HG02588 (cell line): ENCODE results near the gene OMP.

ENCODE experiments used
- ATAC-seq: cut with Tn5 transposase; IDR thresholded peaks from one replicate; pipeline ENCODE4 v1.9.1; 2021; ENCODE audit warnings: mild to moderate bottlenecking, moderate library complexity; ENCODE audit not compliant: unreplicated experiment

The OMP gene

GRCh38 chr11:77136784-77137420 is 34.3 kb downstream of the OMP start:
- ATAC-seq, result no peak

- ATAC-seq, result no peak
Measured at GRCh38 chr11:77137421-77137820, 34.8 kb downstream of the OMP start.

- ATAC-seq, result no peak
Measured at GRCh38 chr11:77138106-77138649, 35.5 kb downstream of the OMP start.

- no peak for ATAC-seq
Measured at GRCh38 chr11:77139201-77139600, 36.6 kb downstream of the OMP start.

GRCh38 chr11:77140231-77140851 is 37.7 kb downstream of the OMP start:
- ATAC-seq, result no peak

GRCh38 chr11:77141034-77141433 is 38.4 kb downstream of the OMP start:
- no peak for ATAC-seq

- ATAC-seq, result no peak
Measured at GRCh38 chr11:77141475-77141874, 38.8 kb downstream of the OMP start.

GRCh38 chr11:77142091-77142975 is 39.7 kb downstream of the OMP start:
- ATAC-seq, result no peak

- no peak for ATAC-seq
Measured at GRCh38 chr11:77143405-77144020, 40.9 kb downstream of the OMP start.

- ATAC-seq, result no peak
Measured at GRCh38 chr11:77144196-77144856, 41.7 kb downstream of the OMP start.

- no peak for ATAC-seq
Measured at GRCh38 chr11:77144857-77145428, 42.3 kb downstream of the OMP start.

- no peak for ATAC-seq
Measured at GRCh38 chr11:77146261-77147035, 43.8 kb downstream of the OMP start.

GRCh38 chr11:77147036-77147315 is 44.3 kb downstream of the OMP start:
- no peak for ATAC-seq

GRCh38 chr11:77147668-77148321 is 45.2 kb downstream of the OMP start:
- ATAC-seq, result no peak

- no peak for ATAC-seq
Measured at GRCh38 chr11:77148963-77149715, 46.5 kb downstream of the OMP start.

- no peak for ATAC-seq
Measured at GRCh38 chr11:77149716-77150392, 47.2 kb downstream of the OMP start.

- ATAC-seq, result no peak
Measured at GRCh38 chr11:77150836-77151235, 48.2 kb downstream of the OMP start.
